Mesendoderm (in vitro differentiated cells): ENCODE data around the gene GPR35.
"Not testable (repeated sequence)": the region's sequence is repeated elsewhere in the genome, so short reads cannot be mapped to it uniquely, and the experiment has no call there.

Experiments used
- DNase-seq: peaks from one replicate; pipeline ENCODE4 v3.0.0; 2013
- H2AK5ac ChIP-seq: 2 replicates; pipeline ENCODE4 v1.6.1; 2013; ENCODE audit warnings: low read length, inconsistent platforms
- H2BK120ac ChIP-seq: 2 replicates; pipeline ENCODE4 v1.6.1; 2013; ENCODE audit warnings: low read depth, mild to moderate bottlenecking, low read length, moderate library complexity, mixed read lengths
- H2BK15ac ChIP-seq: replicated peaks from 2 replicates; pipeline ENCODE4 v1.6.1; 2013; ENCODE audit warnings: low read depth, mild to moderate bottlenecking, moderate library complexity
- H2BK5ac ChIP-seq: 2 replicates; pipeline ENCODE4 v1.6.1; 2013; ENCODE audit warnings: low read length, inconsistent platforms
- H3K18ac ChIP-seq: 2 replicates; pipeline ENCODE4 v1.6.1; 2013; ENCODE audit warnings: mild to moderate bottlenecking, low read length, mixed read lengths
- H3K23ac ChIP-seq: one replicate; pipeline ENCODE4 v1.6.1; 2013; ENCODE audit warnings: low read length
- H3K27ac ChIP-seq: 2 replicates; pipeline ENCODE4 v1.5.1; 2013; ENCODE audit warnings: low read depth, mild to moderate bottlenecking, inconsistent platforms, low read length, moderate library complexity
- H3K27me3 ChIP-seq: 2 replicates; pipeline ENCODE4 v1.6.1; 2013; ENCODE audit warnings: low read length, control low read depth, mild to moderate bottlenecking, inconsistent platforms; ENCODE audit not compliant: insufficient read depth, poor library complexity
- H3K36me3 ChIP-seq: 2 replicates; pipeline ENCODE4 v1.6.1; 2013; ENCODE audit warnings: low read length, inconsistent platforms; ENCODE audit not compliant: control insufficient read depth, insufficient read depth
- H3K4ac ChIP-seq: one replicate; pipeline ENCODE4 v1.6.1; 2013; ENCODE audit warnings: low read depth, mild to moderate bottlenecking, low read length, moderate library complexity
- H3K4me1 ChIP-seq: 2 replicates; pipeline ENCODE4 v1.6.1; 2013; ENCODE audit warnings: low read depth, low read length, inconsistent platforms; ENCODE audit not compliant: control insufficient read depth
- H3K4me2 ChIP-seq: 2 replicates; pipeline ENCODE4 v1.6.1; 2013; ENCODE audit warnings: low read length
- H3K4me3 ChIP-seq: 2 replicates; pipeline ENCODE4 v1.5.1; 2013; ENCODE audit warnings: mild to moderate bottlenecking, low read length
- H3K56ac ChIP-seq: one replicate; pipeline ENCODE4 v1.6.1; 2013; ENCODE audit warnings: low read length
- H3K79me1 ChIP-seq: 2 replicates; pipeline ENCODE4 v1.6.1; 2013; ENCODE audit warnings: low read length, inconsistent platforms
- H3K79me2 ChIP-seq: 2 replicates; pipeline ENCODE4 v1.6.1; 2013; ENCODE audit warnings: mild to moderate bottlenecking, low read length; ENCODE audit not compliant: control insufficient read depth, insufficient read depth
- H3K9ac ChIP-seq: 2 replicates; pipeline ENCODE4 v1.6.1; 2013; ENCODE audit warnings: low read length, inconsistent platforms
- H4K5ac ChIP-seq: one replicate; pipeline ENCODE4 v1.6.1; 2013; ENCODE audit warnings: low read length
- H4K8ac ChIP-seq: one replicate; pipeline ENCODE4 v1.6.1; 2013; ENCODE audit warnings: low read depth, mild to moderate bottlenecking, control low read depth, low read length, moderate library complexity
- WGBS: extraction: QIAGEN DNeasy Blood & Tissue Kit; methylation state at CpG from one replicate; pipeline ENCODE4 v1.1.7; 2013; ENCODE audit warnings: low lambda C conversion rate, missing lambda C conversion rate; ENCODE audit not compliant: insufficient coverage; ENCODE audit errors: extremely low coverage; 5-methylcytosine and 5-hydroxymethylcytosine counted together

Gene GPR35

DNA sequence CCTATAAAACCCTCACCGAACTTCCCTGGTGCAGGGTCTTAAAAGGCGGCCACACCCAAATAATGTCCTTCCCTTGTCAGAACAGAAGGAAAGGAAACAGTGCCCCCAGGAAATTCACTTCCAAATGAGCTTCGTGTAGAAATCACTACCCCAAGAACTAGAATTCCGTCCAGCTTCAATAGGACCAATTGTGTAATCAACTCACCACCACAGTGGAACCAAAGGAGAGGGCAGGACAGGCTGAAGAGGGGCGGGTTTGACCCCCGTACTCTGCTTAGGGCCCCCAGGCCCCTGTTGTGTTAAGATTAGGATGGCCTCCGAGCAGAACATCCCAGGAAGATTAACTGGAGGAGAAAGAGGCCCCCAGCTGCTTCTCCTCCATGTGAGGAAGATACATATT, 24.1 kb downstream of the GPR35 start:
- H4K5ac ChIP-seq, result no peak overlapping the region
- no peak overlapping the region for H3K27ac ChIP-seq
- H3K9ac ChIP-seq, result no peak overlapping the region
- H3K4me1 ChIP-seq, result no peaks in the 10 kb centered on the region
- no peak overlapping the region for H2BK15ac ChIP-seq
- H3K4me2 ChIP-seq, result no peak overlapping the region
- no peaks in the 10 kb centered on the region for H3K79me2 ChIP-seq
- DNase-seq, result no peak
- H3K4ac ChIP-seq, result no peak overlapping the region
- no peak overlapping the region for H2AK5ac ChIP-seq
- no peak overlapping the region for H3K18ac ChIP-seq
- no peak overlapping the region for H3K56ac ChIP-seq
- no peaks in the 10 kb centered on the region for H3K27me3 ChIP-seq
- H3K79me1 ChIP-seq, result no peaks in the 10 kb centered on the region
- no peak overlapping the region for H2BK5ac ChIP-seq
- H3K4me3 ChIP-seq, result no peak overlapping the region
- WGBS, result no CpG with 5 or more reads among the region's 7 CpGs
- H3K36me3 ChIP-seq, result no peaks in the 10 kb centered on the region
- H2BK120ac ChIP-seq, result no peak overlapping the region
- no peak overlapping the region for H3K23ac ChIP-seq
- no peak overlapping the region for H4K8ac ChIP-seq

DNA sequence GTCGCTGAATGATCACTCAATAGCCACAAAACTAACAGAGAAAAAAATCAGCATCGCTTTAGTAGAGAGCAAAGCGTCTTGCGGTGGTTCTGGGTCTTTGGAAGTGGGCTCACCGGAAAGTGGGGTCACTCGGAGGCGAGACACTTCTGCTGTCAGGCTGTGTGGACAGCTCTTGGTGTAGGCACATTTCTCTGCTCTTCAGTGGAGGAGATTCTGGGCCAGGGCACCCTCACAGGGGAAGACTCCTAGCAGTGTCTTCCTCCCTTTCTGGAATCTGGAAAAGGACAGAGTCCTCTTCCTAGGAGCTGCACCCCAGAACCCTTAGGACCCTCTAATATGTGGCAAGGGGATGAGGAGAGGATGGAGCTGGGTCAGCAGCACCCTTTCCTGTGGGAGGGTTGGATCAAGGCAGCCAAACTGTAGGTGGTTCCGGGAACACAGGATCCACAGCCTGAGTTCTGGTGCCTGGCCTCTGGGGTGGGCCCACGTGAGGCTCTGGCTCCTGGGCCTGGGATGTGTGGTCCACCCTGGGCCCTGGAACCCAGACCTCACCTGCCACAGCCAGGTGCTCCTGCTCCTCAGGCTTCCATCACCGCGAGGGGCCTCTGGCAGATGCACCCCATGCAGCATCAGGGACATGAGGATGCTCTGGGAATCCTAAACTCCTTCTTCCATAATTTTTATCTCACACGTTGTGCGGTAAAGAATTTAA, 25.1 kb downstream of the GPR35 start:
- Histone ChIP-seq H3K27ac (no peak overlapping the region), H2BK15ac (no peak overlapping the region), H4K5ac (no peak overlapping the region), H2BK5ac (no peak overlapping the region), H3K56ac (no peak overlapping the region), H3K23ac (no peak overlapping the region), H3K4me1 (no peaks in the 10 kb centered on the region), H3K79me2 (no peaks in the 10 kb centered on the region), H3K4me3 (no peak overlapping the region), H3K4me2 (no peak overlapping the region), H3K36me3 (no peaks in the 10 kb centered on the region), H2BK120ac (no peak overlapping the region), H3K18ac (no peak overlapping the region), H3K4ac (no peak overlapping the region), H3K9ac (no peak overlapping the region), H3K79me1 (no peaks in the 10 kb centered on the region), H3K27me3 (no peaks in the 10 kb centered on the region), H4K8ac (no peak overlapping the region), H2AK5ac (no peak overlapping the region)
- DNase-seq, result no peak
- WGBS, result no CpG with 5 or more reads among the region's 13 CpGs

DNA sequence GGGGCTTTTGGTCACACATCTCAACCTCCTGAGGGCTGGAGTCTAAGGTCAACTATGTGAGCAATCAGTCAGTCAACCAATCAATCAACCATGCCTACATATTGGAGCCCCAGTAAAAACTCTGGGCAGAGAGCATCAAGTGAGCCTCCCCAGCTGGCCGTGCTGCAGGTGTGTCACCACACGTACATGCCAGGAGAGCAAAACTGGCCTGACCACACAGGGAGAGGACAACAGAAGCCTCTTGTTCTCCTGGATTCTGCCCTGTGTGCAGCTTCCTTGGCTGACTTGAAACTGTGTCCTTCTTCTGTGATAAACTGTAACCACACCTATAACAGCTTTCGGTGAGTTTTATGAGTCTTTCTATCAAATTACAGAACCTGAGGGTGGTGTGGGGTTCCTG, 25.9 kb downstream of the GPR35 start:
- H3K18ac ChIP-seq, result no peak overlapping the region
- WGBS, result no CpG with 5 or more reads among the region's 3 CpGs
- no peak overlapping the region for H3K9ac ChIP-seq
- no peak for DNase-seq
- H3K4me2 ChIP-seq, result no peak overlapping the region
- H3K79me2 ChIP-seq, result no peaks in the 10 kb centered on the region
- H3K27ac ChIP-seq, result no peak overlapping the region
- no peak overlapping the region for H3K4me3 ChIP-seq
- no peaks in the 10 kb centered on the region for H3K27me3 ChIP-seq
- H2AK5ac ChIP-seq, result no peak overlapping the region
- no peaks in the 10 kb centered on the region for H3K79me1 ChIP-seq
- H3K4me1 ChIP-seq, result no peaks in the 10 kb centered on the region
- H4K8ac ChIP-seq, result no peak overlapping the region
- no peak overlapping the region for H2BK120ac ChIP-seq
- no peak overlapping the region for H2BK5ac ChIP-seq
- H3K56ac ChIP-seq, result no peak overlapping the region
- no peaks in the 10 kb centered on the region for H3K36me3 ChIP-seq
- no peak overlapping the region for H4K5ac ChIP-seq
- H2BK15ac ChIP-seq, result no peak overlapping the region
- no peak overlapping the region for H3K23ac ChIP-seq
- H3K4ac ChIP-seq, result no peak overlapping the region

DNA sequence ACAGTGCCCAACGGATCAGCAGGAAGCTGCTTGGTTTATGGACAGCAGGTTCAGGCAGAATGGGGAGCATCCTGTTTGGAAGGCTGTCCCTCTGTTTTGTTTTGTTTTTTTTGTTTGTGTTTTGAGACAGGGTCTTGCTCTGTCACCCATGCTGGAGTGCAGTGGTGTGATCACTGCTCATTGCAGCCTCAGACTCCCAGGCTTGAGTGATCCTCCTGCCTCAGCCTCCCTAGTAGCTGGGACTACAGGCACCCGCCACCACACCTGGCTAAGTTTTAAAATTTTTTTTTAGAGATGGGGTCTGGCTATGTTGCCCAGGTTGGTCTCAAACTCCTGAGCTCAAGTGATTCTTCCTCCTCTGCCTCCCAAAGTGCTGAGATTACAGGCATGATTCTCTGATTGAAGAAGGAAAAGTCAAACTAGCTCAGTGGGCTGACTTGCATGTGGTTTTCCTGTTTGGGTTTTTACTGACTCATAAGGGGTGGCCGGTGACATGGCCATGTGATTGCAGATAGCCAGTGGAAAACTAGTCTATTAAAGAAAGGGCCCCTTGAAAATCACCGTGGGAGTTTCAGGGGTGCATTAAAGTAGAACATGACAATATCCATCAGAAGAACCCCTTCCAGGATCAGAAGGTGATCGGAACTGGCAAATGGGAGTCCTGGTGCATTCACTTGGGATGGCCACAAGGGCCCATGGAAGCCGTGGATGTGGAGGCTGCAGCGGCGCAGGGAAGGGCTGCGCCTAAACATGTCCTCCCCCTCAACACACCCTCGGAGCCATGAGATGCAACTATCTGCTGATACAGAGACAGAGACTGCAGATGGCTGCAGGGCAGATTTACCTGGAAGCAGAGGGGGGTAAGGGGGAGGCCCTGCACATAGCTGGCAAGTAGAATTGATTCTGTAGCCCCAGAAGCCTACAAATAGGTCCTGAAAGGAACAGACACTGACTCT, 30.9 kb downstream of the GPR35 start:
- Histone ChIP-seq H3K4me3 (no peak overlapping the region), H3K18ac (no peak overlapping the region), H3K27ac (no peak overlapping the region), H3K9ac (no peak overlapping the region), H2BK120ac (no peak overlapping the region), H4K5ac (no peak overlapping the region), H3K36me3 (no peaks in the 10 kb centered on the region), H3K4ac (no peak overlapping the region), H3K4me2 (no peak overlapping the region), H2BK5ac (no peak overlapping the region), H3K56ac (no peak overlapping the region), H3K4me1 (no peaks in the 10 kb centered on the region), H2BK15ac (no peak overlapping the region), H4K8ac (no peak overlapping the region), H3K23ac (no peak overlapping the region), H3K79me1 (no peaks in the 10 kb centered on the region), H2AK5ac (no peak overlapping the region), H3K27me3 (no peaks in the 10 kb centered on the region), H3K79me2 (no peaks in the 10 kb centered on the region)
- WGBS, result no CpG with 5 or more reads among the region's 10 CpGs
- DNase-seq, result no peak

DNA sequence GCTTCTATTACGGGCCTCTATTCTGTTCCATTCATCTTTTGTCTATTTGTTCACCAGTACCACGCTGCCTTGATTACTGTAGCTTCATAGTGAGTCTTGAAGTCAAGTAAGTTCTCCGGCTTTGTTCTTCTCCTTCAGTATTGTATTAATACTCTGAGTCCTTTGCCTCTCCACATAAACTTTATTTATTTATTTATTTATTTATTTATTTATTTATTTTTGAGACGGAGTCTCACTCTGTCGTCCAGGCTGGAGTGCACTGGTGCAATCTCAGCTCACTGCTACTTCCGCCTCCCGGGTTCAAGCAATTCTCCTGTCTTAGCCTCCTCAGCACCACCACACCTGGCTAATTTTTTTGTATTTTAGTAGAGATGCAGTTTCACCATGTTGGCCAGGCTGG, 34.6 kb downstream of the GPR35 start:
- H3K27ac ChIP-seq, H3K23ac ChIP-seq, H3K79me1 ChIP-seq, H4K5ac ChIP-seq, H4K8ac ChIP-seq, H3K36me3 ChIP-seq, H3K9ac ChIP-seq, H3K27me3 ChIP-seq, H3K4me2 ChIP-seq, H2BK15ac ChIP-seq, H3K4ac ChIP-seq, H3K4me1 ChIP-seq, H2BK5ac ChIP-seq, H2BK120ac ChIP-seq, H3K18ac ChIP-seq, H3K79me2 ChIP-seq, DNase-seq, H2AK5ac ChIP-seq, H3K4me3 ChIP-seq, H3K56ac ChIP-seq: not testable (repeated sequence)
- no CpG with 5 or more reads among the region's 7 CpGs for WGBS
